Right kidney (tissue), 1 donor: ENCODE results near the gene PHKA2.
"Not testable (repeated sequence)": the region's sequence is repeated elsewhere in the genome, so short reads cannot be mapped to it uniquely, and the experiment has no call there.

Experiments
- DNase-seq: peaks from one replicate; pipeline ENCODE4 v3.0.0-alpha.2; 2016

PHKA2 gene

DNA sequence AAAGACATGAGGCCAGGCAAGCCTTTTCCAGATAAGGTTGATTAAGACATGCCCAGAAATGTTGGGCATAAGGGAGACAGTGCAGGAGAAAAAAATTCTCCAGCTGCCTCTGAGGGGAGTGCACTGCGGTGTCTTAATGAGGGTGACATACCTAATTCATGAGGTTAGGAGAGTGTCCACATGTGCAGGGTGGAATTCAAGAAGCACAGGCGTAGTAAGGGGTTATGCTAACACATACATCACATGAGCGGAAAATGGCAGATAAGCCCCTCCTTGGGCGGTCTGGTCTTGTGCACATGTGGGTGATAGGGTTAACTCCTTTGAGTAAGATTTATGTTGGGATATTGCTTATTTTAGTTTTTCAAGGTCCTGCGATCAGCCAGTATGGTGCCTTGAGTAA, 122.4 kb downstream of the PHKA2 start:
- DNase-seq, result no peak

DNA sequence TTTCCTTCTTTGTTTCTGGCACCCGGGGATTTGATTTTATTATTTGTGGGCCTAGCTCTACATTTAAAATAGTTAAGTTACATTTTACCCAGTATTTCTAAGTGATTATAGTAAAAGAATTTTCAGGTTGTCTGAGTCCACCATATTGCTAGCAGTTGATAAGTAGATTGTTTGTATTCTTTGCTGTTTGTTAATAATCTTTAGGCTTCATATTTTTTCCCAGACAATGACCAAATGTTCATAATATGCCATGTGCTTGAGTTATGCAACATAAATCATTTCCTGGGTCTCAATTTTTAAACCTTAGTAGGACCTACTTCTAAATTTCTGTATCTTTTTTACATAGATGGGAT, 127.3 kb downstream of the PHKA2 start:
- DNase-seq, result no peak

DNA sequence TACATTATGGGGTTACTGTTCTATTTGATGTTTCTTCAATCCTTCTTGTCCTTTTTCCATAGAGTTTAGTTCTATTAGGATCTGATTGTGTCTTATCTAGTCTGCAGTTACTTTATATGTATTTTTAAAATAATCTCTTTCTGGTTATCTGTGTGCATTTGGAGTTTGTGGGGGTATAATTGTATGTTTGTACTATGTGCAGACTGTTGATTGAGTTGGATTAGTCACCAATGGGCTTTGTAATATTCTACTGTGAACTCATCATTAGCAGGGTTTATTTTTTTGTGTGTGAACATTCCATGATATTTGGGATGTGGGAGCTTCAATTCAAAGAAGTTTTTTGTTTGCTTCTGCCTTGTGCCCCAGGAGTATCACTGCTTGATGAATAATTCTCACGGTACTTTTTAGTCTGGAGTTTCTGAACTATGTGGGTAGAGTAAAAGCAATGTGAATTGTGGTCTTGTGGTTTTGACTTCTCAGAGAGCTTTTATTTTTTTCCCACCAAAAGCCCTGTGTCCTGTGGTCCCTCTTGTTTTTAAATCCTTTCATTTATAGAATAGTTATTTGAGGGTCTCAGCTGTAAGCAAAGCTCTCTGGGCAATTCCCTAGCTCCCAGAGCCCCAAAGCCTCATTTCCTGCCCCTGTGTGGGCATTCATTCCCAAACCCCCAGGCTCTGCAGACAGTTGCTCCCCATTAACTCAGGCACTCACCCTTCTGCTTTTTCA, 127.8 kb downstream of the PHKA2 start:
- DNase-seq, result no peak

DNA sequence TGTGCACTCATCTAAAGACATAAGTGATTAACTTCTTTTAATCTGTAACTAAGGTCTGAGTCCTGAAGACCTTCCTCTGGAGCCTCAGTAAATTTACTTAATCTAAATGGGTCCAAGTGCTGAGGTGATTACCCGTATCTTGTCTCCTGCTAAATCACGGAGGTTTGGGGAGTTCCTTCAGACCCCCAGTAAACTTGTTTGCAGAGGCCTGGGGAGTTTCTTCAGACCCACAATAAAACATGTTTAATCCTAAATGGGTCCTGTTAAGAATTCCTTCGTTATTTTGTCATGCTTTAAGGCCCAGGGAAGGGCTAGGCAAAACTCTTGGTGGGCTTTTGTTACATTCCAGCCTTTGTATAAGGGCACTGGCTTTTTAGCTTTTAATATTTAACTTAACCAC, 136.0 kb downstream of the PHKA2 start:
- not testable (repeated sequence) for DNase-seq
